Cardiac fibroblast (primary cell): ENCODE measurements around the gene SCGN.

Source experiments
- DNase-seq, 2 donors: peaks; one replicate each; pipeline versions ENCODE4 v3.0.0 to v3.0.0-alpha.2; 2010; ENCODE audit warnings: low read depth in 2 of 2
- H3K4me3 ChIP-seq, 2 donors: replicated peaks in 1 of 2; 1 replicate in 1 of 2; 2 replicates in 1 of 2; pipeline ENCODE4 v1.5.1; 2011; ENCODE audit warnings: low read depth in 2 of 2, low read length in 2 of 2, mild to moderate bottlenecking in 2 of 2, moderate library complexity in 1 of 2
- TF ChIP-seq, protein P1 (sequence below): IDR thresholded peaks from one replicate; pipeline ENCODE4 v1.5.1; 2011; ENCODE audit warnings: low read depth, mild to moderate bottlenecking, low read length, inconsistent platforms

Gene SCGN

DNA sequence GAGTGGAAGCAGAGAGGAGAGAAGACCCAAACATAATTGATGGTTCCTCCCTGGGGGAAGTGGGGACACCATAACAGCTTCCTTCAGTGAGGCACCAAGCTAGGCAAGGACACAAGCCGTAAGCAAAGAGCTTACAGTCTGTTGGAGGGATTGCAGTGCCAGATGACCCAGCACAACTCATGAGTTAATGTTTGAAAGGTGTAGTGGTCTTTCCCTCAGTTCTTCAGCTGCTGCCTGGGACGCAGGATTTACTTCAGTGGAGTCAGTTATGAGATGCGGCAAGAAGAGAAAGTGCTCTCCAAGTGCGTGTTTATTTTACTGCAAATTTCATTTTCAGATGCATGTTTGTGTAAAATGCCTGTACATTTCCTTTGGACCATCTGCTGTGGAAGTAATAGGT lies 63.8 kb downstream of the SCGN start:
- no peak overlapping the region for H3K4me3 ChIP-seq
- TF ChIP-seq, protein P1, sequence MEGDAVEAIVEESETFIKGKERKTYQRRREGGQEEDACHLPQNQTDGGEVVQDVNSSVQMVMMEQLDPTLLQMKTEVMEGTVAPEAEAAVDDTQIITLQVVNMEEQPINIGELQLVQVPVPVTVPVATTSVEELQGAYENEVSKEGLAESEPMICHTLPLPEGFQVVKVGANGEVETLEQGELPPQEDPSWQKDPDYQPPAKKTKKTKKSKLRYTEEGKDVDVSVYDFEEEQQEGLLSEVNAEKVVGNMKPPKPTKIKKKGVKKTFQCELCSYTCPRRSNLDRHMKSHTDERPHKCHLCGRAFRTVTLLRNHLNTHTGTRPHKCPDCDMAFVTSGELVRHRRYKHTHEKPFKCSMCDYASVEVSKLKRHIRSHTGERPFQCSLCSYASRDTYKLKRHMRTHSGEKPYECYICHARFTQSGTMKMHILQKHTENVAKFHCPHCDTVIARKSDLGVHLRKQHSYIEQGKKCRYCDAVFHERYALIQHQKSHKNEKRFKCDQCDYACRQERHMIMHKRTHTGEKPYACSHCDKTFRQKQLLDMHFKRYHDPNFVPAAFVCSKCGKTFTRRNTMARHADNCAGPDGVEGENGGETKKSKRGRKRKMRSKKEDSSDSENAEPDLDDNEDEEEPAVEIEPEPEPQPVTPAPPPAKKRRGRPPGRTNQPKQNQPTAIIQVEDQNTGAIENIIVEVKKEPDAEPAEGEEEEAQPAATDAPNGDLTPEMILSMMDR: no peak
- no peak for DNase-seq

DNA sequence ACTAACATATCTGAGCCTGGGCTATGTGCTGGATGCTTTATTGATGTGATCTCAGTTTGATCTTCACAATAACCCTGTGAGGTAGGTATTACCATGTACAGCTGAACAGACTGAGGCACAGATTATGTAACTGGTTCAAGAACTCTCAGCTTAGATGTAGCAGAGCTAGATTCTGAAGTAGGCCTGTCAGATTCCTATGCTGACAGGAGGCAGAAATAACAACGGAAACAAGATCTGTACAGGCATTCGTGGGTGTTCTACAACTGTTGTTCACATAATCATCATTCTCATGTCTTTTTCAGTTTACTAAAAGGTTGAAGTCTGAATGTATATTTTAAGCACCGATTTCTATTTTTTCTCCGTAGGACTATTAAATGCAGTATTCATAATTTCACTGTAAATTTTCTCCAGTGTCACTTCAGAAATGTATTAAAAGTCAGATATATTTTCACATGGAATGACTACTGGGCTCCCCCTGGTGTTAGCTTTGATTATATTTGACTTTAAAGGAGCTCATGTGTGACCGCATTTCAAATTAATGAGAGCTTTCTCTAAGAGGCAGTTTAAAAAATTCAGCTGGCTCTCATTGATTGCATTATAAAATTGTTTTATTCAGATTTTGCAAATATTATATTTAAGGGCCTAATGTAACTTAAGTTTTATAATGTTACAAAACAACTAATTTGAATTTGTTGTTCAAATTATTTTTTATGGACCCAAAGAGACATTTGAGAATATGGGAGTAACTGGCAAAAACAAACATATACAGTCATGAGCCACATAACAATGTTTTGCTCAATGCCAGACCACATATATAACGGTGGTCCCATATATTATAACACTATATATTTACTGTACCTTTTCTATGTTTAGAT lies 66.1 kb downstream of the SCGN start:
- TF ChIP-seq, protein P1: peak; percentile 56
- peak; percentile 56 to 58 for DNase-seq
- no peak overlapping the region for H3K4me3 ChIP-seq

DNA sequence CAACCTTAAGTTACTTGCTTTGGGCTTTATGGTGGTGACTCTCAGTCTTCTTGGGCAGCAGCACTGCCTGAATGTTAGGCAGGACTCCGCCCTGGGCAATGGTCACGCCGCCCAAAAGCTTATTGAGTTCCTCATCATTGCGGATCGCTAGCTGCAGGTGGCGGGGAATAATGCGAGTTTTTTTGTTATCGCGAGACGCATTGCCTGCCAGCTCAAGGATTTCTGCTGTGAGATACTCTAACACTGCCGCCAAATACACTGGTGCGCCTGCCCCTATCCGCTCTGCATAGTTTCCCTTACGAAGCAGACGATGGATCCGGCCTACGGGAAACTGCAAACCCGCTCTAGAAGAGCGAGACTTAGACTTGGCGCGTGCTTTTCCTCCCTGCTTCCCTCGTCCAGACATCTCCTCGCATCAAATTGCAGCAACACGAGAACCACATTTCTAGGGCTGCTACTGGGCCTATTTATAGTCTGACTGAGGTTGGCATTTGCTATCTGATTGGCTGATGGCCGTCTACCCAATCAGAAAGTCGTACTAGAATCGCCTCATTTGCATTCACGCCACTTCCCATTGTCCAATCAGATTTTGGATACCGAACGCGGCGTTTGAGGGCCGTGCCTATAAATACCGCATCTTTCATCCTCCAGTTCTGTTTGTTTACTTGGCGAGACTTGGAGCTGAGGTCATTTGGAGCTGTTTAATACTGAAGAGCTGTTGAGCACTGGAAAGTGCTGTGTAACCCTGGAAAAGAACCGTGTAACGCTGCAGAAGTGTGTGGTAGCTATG lies 74.3 kb downstream of the SCGN start:
- DNase-seq: no peak
- H3K4me3 ChIP-seq: no peak overlapping the region
- TF ChIP-seq, protein P1: no peak

DNA sequence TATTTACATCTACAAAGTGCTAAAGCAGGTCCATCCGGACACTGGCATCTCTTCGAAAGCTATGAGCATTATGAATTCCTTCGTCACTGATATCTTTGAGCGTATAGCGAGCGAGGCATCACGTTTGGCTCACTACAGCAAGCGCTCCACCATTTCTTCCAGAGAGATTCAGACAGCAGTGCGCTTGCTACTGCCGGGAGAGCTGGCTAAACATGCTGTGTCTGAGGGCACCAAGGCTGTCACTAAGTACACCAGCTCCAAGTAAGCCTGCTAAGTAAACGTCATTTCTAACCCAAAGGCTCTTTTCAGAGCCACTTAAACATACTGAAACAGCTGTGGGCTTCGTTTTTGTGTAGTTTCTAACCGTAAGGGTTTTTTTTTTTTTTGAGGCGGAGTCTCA lies 75.0 kb downstream of the SCGN start:
- TF ChIP-seq, protein P1: no peak
- no peak for DNase-seq
- no peak overlapping the region for H3K4me3 ChIP-seq

DNA sequence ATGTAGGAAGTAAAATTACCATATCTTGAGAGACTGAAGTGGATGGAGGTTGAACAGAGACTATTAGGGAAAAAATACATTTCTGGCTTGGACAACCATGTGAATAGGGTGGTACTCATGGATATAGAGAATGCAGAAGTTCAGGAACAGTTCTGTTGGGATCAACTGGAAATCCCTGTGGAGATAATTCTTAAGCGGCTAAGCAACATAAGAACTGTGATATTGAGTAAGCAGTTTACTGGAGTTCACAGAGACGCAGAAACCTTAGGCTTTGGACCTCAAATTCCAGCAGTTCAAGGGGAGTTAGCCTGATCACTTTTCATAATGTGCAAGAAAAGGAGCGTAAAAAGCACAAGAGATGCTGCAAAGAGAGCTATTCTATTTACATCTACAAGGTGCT lies 78.9 kb downstream of the SCGN start:
- TF ChIP-seq, protein P1: no peak
- no peak for DNase-seq
- H3K4me3 ChIP-seq: no peak overlapping the region

DNA sequence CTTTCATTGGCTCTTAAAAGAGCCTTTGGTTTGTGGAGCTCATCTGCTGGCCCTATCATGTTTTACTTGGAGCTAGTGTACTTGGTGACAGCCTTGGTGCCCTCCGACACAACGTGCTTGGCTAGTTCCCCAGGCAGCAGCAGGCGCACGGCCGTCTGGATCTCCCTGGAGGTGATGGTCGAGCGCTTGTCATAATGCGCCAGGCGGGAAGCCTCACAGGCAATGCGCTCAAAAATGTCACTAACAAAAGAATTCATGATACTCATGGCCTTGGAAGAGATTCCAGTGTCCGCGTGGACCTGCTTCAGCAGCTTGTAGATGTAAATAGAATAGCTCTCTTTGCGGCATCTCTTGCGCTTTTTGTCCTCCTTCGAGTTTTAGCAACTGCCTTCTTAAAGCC lies 79.7 kb downstream of the SCGN start:
- DNase-seq: no peak
- TF ChIP-seq, protein P1: no peak

More for the DNA sequence above, 79.7 kb downstream of the SCGN start:
- H3K4me3 ChIP-seq: no peak overlapping the region
